T-helper 2 cell (primary cell): ENCODE data around the gene PRAMEF17.
A peak's percentile ranks its signal among the peaks of the same experiment; 100 is the strongest.
"Not testable (repeated sequence)": the region's sequence is repeated elsewhere in the genome, so short reads cannot be mapped to it uniquely, and the experiment has no call there.

Experiments
- DNase-seq, 5 experiments: peaks; one replicate each; pipeline versions ENCODE4 v3.0.0 to v3.0.0-alpha.2; 2012 to 2022
- total RNA-seq, 2 donors: gene quantifications; one replicate each; lab custom pipeline; 2026; lab: John Stamatoyannopoulos, UW

The PRAMEF17 gene
- total RNA-seq, result 0 reads per million in 2 donors

- DNase-seq, result not testable (repeated sequence)
These were observed at the start of gene PRAMEF17 for GRCh38 chr1:13389332-13389731. Gene PRAMEF17, plus strand, starts transcription at chr1:13389632. Its CDS starts 26 bp downstream, at chr1:13389658.

DNA sequence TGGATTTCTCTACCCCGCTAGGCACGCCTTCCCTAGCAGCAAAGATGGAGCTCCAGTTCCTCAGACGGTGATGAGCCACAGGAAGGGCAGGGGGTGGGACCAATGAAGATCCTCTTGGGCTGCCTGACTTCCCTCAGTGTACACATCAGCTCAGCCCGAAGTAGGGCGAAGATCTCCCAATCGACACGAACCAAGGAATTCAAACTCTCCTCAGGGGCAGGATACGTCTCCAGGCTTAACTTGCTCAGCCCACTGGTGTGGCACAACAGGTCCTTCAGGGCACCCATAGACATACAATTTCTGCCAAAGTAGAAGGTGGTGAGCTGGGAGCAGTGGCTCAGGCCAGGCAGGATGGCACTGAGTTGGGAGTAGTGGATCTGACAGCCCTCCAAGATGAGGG lies 46.9 kb upstream of the PRAMEF17 start:
- DNase-seq, result not testable (repeated sequence)

DNA sequence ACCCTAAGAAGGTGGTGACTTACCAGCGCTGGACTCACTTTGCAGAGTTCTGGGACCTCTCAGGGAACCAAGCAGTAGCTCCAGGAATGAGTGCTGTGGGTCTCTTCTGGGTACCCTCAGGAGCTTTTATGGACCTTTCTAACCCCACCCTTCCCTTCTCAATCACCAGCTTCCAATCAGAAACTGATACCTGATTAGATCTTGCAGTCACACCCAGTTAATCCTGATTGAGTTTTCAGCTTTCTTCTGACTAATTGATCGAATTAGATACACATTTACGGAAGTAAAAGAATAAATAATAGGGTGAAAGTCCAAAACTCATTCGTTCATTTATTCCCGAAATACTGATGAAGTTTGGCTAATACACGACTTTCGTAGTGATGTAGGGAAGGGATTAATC lies 42.4 kb upstream of the PRAMEF17 start, which contains the start of gene PRAMEF14:
PRAMEF14 (minus strand) TSS at position 101 of the 400 bp plus-strand sequence. CDS start 1,820 bp downstream, outside the sequence.
- DNase-seq, result not testable (repeated sequence)

DNA sequence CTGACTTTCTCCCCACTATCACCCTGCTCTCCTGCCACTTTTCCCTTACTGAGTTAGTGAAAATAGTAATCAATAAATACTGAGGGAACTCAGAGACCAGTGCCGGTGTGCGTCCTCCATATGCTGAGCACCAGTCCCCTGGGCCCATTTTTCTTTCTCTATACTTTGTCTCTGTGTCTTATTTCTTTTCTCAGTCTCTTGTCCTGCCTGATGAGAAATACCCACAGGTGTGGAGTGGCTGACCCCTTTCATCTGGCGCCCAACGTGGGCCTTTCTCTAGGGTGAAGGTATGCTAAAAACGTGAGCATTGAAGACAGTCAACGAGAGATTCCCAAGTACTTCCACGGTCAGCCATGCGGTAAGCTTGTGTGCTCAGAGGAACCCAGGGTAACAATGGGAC lies 36.0 kb upstream of the PRAMEF17 start:
- peak in 1 of 5 experiments; percentile 13 for DNase-seq

GRCh38 chr1:13354475-13354874 lies 35.0 kb upstream of the PRAMEF17 start:
- not testable (repeated sequence) for DNase-seq

DNA sequence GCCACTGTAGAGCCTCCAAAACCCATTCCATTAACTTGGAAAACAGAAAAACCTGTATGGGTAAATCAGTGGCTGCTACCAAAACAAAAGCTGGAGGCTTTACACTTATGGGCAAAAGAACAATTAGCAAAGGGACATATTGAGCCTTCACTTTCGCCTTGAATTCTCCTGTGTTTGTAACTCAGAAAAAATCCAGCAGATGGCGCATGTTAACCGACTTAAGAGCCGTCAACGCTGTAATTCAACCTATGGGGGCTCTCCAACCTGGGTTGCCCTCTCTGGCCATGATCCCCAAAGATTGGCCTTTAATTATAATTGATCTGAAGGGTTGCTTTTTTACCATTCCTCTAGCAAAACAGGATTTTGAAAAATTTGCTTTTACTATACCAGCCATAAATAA lies 32.7 kb upstream of the PRAMEF17 start:
- peak in 1 of 5 experiments; percentile 42 for DNase-seq

- not testable (repeated sequence) for DNase-seq
These were observed 27.1 kb upstream of the PRAMEF17 start for GRCh38 chr1:13362364-13362763.

DNA sequence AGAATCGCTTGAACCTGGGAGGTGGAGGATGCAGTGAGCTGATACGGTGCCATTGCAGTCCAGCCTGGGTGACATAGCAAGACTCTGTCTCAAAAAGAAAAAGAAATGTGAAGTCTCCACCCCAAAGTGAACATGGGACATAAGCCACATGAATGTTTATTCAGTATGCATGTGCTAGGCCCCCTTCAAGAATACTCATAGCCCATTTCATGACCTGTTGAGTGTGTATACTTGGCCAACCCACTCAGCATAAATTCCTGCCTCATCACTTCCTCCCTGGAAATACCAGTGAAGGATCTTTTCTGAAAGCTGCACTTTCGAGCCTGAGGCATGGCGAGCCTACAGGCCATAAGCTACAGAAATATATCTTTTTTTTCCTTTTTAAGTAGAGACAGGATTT lies 24.5 kb upstream of the PRAMEF17 start:
- not testable (repeated sequence) for DNase-seq

DNA sequence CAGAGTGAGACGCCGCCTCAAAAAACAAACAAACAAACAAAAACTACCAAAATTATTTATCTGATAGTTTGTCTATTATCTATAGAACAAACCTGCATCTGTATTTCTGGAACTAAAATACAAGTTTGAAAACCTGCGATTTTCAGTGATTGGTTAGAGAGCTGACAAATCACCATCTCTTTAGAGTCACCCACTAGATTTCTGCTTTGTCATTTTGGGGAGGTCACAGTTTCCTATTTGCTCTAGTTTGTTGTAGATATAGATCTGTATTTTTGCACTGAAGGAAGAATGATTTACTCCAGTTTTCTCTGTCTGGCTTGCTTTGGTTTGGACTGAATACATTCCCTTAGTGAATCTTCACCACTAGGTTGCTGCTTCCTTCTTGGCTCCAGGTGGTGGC lies 22.9 kb upstream of the PRAMEF17 start:
- not testable (repeated sequence) for DNase-seq

DNA sequence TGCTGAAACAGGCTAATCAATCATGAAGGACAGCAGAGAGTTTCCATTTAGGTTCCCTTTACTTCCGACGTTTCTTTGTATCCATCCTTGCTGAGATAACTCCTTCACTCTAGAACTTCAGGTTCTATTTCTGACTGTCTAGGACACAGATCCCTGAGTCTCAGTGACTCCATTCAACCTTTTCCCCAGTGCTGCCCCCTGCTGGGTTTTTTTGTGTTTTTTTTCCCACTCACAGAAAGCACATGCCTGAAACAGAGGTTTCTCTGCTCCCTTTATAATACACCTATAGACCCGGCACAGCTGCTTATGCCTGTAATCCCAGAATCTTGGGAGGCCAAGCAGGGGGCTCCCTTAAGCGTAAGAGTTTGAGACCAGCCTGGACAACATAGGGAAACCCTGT lies 20.9 kb upstream of the PRAMEF17 start:
- DNase-seq, result peak in 1 of 5 experiments; percentile 5

DNA sequence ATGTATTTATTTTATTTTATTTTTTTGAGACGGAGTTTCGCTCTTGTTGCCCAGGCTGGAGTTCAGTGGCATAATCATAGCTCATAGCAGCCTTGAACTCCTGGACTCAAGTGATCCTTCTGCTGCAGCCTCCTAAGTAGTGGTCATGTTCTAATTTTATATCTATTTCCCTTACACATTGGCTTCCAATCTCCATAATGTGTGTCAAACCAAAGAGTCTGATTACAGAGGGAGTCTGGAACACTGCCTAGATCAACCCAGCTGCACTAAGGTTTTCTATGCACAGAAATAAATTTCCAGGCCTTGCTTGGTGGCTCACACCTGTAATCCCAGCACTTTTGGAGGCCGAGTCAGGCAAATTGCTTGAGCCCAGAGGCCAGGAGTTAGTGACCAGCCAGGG lies 10.4 kb upstream of the PRAMEF17 start:
- DNase-seq, result not testable (repeated sequence)

GRCh38 chr1:13380380-13380779 lies 9.1 kb upstream of the PRAMEF17 start:
- DNase-seq, result not testable (repeated sequence)

DNA sequence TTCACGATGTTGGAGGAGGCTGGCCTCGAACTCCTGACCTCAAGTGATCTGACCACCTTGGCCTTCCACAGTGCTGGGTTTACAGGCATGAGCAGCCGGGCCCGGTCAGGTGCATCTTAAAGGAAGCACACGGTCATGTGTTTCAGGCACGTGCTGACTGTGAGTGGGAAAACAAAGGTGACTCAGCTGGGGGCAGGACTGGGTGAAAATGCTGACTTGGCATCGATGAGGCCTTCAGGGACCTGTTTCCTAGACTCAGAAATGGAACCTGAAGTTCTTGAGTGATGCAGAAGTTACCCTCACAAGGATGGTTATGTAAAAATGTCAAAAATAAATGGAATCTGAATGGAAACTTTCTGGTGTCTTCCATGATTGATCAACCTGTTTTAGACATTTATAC lies 3.6 kb downstream of the PRAMEF17 start:
- DNase-seq, result not testable (repeated sequence)

- DNase-seq, result not testable (repeated sequence)
These were observed 5.3 kb downstream of the PRAMEF17 start for GRCh38 chr1:13394761-13395160.

DNA sequence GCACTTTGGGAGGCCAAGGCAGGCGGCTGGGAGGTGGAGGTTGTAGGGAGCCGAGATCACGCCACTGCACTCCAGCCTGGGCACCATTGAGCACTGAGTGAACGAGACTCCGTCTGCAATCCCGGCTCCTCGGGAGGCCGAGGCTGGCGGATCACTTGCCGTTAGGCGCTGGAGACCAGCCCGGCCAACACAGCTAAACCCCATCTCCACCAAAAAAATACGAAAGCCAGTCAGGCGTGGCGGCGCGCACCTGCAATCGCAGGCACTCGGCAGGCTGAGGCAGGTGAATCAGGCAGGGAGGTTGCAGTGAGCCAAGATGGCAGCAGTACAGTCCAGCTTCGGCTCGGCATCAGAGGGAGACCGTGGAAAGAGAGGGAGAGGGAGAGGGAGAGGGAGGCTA lies 5.9 kb downstream of the PRAMEF17 start:
- not testable (repeated sequence) for DNase-seq

- no peak for DNase-seq
These were observed 18.4 kb downstream of the PRAMEF17 start for GRCh38 chr1:13407811-13408210.

- DNase-seq, result not testable (repeated sequence)
These were observed 20.7 kb downstream of the PRAMEF17 start, which contains the start of gene PRAMEF20 for GRCh38 chr1:13410150-13410549. Gene PRAMEF20, plus strand, starts transcription at chr1:13410450. Its CDS starts 5,905 bp downstream, at chr1:13416355.

GRCh38 chr1:13430495-13430894 lies 41.1 kb downstream of the PRAMEF17 start:
- no peak for DNase-seq

GRCh38 chr1:13432251-13432650 lies 42.8 kb downstream of the PRAMEF17 start:
- no peak for DNase-seq

DNA sequence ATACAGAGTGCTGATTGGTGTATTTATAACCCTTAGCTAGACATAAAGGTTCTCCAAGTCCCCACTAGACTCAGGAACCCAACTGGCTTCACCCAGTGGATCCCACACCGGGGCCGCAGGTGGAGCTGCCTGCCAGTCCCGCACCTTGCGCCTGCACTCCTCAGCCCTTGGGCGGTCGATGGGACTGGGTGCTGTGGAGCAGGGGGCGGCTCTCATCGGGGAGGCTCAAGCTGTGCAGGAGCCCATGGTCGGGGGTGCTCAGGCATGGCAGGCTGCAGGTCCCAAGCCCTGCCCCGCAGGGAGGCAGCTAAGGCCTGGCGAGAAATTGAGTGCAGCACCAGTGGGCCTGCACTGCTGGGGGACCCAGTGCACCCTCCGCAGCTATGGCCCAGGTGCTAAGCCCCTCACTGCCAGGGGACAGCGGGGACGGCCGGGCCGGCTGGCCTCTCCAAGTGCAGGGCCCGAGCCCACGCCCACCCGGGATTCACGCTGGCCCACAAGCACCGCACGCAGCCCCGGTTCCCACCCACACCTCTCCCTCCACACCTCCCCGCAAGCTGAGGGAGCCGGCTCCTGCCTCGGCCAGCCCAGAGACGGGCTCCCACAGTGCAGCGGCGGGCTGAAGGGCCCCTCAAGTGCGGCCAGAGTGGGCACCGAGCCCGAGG lies 44.4 kb downstream of the PRAMEF17 start:
- DNase-seq, result not testable (repeated sequence)

- DNase-seq, result no peak
These were observed 46.0 kb downstream of the PRAMEF17 start for GRCh38 chr1:13435458-13435857.

GRCh38 chr1:13439104-13439783 lies 49.8 kb downstream of the PRAMEF17 start:
- DNase-seq, result not testable (repeated sequence)
